ENCODE measurements around the gene PDK2. TPM values are rescaled to one million over a fixed set of nuclear protein-coding genes. Genes with fewer than 3 reads are reported as not detected.

The PDK2 gene
- total RNA-seq, 1 donor = 37.8 TPM

DNA sequence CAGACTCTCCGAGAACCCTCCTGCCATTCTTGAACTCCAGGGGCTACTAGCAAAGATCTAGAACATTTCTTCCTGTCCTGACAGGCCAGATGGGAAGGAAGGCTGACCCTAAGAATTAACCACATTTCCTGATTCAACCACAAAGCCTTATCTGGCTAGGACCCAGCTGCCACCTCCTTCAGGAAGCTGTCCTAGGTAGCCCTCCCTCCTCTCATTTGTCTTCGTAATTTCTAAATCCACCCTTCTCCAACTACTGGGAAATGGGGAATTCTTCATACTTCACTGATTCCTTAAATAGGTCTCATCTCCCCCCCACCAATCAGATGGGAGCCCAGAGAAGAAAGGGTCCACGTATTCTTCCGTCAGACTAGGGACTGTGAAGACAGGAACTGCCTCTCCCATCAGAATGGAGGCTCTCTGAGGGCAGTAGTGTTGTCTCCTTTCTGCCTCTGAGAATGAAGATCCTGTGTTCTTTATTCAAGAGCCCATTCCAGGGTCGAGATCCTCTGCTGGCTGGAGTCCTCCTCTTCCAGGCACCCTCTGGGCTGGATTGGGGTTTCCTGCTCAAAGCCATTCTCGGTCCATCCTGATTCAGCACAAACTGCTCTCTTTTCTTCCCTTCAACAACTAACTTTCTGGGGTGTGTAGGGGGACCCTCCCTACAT lies 32.7 kb downstream of the PDK2 start:
- no peak for DNase-seq (ENCODE audit: low read depth)
- no peak overlapping the region for H3K4me3 ChIP-seq (ENCODE audit: low read depth, low read length)
- no peak for TF ChIP-seq CTCF (IDR thresholded peaks at IDR 0.05; ENCODE audit: insufficient read depth, low read length)

DNA sequence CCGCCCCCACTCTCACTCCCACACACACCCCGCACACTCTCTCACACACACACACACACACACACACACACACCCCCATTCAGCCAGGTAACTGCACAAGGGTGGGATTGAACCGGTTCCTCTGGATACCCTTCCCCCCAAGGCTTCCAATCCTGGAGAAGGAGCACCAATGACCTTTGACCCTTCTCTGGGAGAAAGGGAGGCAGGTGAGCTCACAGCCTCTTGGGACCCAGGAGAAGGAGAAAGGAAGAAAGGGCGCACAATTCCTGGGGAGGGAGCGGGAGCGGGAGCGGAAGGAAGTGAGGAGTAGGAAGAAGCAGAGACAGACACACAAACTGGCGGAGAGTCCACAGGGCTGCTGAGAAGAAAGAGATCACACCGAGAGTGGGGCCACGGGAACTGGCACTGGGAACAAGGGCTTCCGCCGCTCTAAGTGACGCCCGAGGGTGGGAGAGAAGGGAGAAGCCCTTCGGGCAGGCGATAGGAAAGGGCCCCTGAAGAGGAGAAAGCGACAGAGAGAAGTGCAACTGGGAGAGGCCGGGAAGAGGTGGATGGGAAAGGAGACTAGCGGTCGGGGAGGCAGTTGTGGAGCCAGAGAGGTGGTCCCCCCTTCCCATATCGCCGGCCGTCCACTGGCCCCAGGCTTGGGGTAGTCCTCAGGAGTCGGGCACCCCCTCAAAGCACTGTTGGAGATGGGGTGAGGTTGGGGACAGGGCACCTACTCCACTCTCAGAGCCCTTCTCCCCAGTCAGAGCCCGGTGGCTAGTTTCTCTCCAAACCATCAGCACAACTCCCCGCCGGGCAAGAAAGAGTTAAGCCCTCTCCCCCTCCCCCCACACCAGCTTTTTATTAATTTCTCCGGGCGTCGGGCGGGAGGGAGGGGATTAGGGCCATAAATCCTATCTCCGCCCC lies 33.5 kb downstream of the PDK2 start:
- DNase-seq (ENCODE audit: low read depth) = no peak
- no peak for TF ChIP-seq CTCF (IDR thresholded peaks at IDR 0.05; ENCODE audit: insufficient read depth, low read length)
- peak overlapping the region; percentile 17 for H3K4me3 ChIP-seq (ENCODE audit: low read depth, low read length)

DNA sequence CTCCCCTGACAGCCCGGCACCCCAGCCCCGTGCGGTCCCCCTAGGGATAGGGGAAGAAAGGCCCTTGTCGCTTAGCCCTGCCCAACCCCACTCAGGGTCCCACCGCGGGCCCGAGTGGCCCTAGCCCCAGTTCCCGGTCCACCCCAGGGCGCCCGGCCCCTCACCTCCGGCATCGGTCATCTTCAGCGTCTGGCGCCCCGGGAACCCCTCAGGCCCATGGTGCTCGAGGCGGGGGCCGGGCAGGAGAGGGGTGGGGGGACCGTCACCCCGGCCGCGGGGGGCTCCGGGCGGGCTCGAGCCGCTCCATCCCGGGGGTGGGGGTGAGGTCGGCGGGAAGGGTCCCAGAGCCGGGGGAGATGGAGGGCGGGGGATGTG lies 34.2 kb downstream of the PDK2 start:
- peak overlapping the region; percentile 51 for H3K4me3 ChIP-seq (ENCODE audit: low read depth, low read length)
- TF ChIP-seq CTCF (IDR thresholded peaks at IDR 0.05; ENCODE audit: insufficient read depth, low read length) = no peak
- DNase-seq (ENCODE audit: low read depth) = no peak

DNA sequence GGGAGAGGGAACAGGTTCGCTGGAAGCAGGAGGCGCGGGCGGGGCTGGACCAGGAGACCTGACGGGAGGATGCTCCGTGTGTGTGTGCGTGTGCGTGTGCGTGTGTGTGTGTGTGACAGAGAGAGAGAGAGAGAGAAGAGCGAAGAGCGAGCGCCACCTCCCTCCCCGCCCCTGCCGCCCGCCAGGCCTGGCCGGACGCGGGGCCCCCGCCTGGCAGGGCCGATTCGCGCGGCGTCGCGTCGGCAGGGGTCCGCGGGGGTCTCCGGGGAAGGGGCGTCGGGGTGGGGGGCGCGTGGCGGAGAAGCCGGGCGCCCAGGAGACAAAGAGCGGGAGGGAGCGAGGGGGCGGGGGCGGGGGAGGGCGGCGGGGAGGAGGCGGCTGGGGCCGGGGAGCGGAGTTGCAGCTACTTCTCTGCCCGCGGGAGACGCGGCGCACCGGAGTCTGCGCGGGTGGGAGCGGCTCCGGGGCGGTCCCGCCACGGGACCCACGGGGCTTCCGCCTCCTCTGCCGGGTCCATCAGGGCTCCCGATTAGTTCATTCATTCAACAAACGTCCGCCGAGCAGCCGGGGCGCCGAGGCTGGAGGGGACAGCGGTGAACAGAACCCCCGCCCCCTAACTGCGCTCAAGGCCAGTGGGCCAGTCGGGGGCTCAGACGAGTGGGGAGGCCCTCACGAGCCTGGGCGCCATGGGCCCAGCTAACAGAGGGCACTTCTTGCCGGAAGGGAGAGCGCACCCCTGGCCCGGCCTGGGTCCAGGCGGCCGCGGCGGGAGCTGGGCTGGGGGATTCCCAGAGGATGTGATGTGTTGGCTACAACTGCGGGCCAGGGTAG lies 34.8 kb downstream of the PDK2 start, which contains the start of gene SAMD14:
Gene SAMD14 (minus strand): TSS at position 433 of the 831 bp plus-strand sequence. CDS start 5,201 bp downstream, outside the sequence.
- no peak for TF ChIP-seq CTCF (IDR thresholded peaks at IDR 0.05; ENCODE audit: insufficient read depth, low read length)
- DNase-seq (ENCODE audit: low read depth) = no peak
- H3K4me3 ChIP-seq (ENCODE audit: low read depth, low read length) = peak within 1 kb of the TSS; percentile 59

GRCh38 chr17:50130559-50131305 lies 35.6 kb downstream of the PDK2 start:
- no peak for TF ChIP-seq CTCF (IDR thresholded peaks at IDR 0.05; ENCODE audit: insufficient read depth, low read length)
- H3K4me3 ChIP-seq (ENCODE audit: low read depth, low read length) = no peak overlapping the region
- DNase-seq (ENCODE audit: low read depth) = no peak

Data from fibroblast of the aortic adventitia (primary cell).